ENCODE data around the gene FAAH.
"Not testable (repeated sequence)": the region's sequence is repeated elsewhere in the genome, so short reads cannot be mapped to it uniquely, and the experiment has no call there.

FAAH gene

DNA sequence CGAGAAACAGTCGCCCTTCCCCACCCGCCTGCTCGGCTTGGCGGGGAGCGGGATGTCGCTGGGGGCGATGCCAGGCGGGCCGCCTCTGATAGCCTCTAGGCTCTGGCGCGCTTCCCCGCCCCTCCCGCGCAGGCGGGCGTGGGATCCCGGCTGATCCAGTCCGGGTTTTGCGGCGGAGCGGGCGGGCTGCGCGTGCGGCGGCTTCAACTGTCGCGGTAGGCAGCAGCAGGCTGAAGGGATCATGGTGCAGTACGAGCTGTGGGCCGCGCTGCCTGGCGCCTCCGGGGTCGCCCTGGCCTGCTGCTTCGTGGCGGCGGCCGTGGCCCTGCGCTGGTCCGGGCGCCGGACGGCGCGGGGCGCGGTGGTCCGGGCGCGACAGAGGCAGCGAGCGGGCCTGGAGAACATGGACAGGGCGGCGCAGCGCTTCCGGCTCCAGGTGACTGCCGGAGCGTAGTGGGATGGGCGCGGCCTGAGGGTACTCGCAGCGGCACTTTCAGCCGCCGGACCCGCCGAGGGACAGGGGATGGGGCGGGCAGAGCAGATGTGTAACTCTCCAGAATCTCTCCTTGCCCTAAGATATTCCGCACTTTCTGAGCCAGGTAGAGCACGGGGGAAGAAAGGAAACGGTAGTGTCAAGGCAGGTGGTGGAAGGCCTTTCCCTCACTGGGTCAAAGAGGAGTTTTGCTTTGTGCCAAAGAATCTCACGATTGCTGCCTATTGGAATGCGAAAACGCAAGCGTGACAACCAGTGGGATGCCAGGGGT lies at the start of gene FAAH:
TSS of gene FAAH (plus strand) at position 210 of the 764 bp plus-strand sequence. CDS start at position 242, 32 bp downstream.
- H3K4me3 ChIP-seq (ENCODE audit: low read depth, low read length) = peak within 1 kb of the TSS; percentile 18
- TF ChIP-seq, protein P1, sequence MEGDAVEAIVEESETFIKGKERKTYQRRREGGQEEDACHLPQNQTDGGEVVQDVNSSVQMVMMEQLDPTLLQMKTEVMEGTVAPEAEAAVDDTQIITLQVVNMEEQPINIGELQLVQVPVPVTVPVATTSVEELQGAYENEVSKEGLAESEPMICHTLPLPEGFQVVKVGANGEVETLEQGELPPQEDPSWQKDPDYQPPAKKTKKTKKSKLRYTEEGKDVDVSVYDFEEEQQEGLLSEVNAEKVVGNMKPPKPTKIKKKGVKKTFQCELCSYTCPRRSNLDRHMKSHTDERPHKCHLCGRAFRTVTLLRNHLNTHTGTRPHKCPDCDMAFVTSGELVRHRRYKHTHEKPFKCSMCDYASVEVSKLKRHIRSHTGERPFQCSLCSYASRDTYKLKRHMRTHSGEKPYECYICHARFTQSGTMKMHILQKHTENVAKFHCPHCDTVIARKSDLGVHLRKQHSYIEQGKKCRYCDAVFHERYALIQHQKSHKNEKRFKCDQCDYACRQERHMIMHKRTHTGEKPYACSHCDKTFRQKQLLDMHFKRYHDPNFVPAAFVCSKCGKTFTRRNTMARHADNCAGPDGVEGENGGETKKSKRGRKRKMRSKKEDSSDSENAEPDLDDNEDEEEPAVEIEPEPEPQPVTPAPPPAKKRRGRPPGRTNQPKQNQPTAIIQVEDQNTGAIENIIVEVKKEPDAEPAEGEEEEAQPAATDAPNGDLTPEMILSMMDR (IDR thresholded peaks at IDR 0.05; ENCODE audit: low read depth, low read length, missing control alignments) = no peak
- DNase-seq (ENCODE audit: low read depth) = no peak

DNA sequence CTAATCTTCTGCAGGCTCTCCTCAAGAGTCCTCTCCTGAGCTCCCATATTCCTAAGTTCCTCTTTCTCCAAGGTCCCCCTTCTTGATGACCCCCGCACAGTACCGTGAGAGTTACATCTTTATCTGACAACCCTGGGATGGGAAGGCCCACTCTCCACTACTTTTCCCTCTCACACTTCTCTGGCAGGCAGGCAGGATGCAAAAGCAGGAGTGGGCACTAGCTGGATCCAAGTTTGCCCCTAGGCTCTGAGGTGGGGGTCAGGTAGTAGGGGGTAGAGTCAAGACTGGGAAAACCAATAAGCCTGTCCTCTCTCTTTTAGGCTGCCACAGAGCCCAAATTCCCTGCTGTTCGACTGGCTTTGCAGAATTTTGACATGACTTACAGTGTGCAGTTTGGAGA lies 49.6 kb upstream of the FAAH start:
- DNase-seq (ENCODE audit: low read depth) = no peak
- TF ChIP-seq, protein P1 (IDR thresholded peaks at IDR 0.05; ENCODE audit: low read depth, low read length, missing control alignments) = no peak
- H3K4me3 ChIP-seq (ENCODE audit: low read depth, low read length) = no peak overlapping the region

DNA sequence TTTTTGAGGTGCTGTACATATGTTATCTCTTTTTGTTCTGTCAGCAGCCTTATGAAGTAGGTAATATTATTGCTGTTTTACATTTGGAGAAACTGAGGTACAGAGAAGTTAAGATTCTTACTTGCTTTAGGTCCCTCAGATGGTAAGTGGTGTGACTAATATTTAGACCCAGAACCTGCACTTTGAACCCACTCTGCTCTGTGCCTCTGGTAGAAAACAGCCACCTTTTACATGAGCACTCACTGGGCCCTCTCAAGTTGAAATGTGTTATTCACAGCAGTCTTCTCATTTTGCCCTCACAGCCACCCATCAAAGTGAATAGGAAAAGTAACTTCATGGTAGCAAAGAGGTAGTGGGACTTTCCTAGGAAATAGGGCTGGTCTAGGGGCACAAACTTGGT lies 48.8 kb upstream of the FAAH start:
- H3K4me3 ChIP-seq (ENCODE audit: low read depth, low read length) = no peak overlapping the region
- TF ChIP-seq, protein P1 (IDR thresholded peaks at IDR 0.05; ENCODE audit: low read depth, low read length, missing control alignments) = no peak
- DNase-seq (ENCODE audit: low read depth) = no peak

DNA sequence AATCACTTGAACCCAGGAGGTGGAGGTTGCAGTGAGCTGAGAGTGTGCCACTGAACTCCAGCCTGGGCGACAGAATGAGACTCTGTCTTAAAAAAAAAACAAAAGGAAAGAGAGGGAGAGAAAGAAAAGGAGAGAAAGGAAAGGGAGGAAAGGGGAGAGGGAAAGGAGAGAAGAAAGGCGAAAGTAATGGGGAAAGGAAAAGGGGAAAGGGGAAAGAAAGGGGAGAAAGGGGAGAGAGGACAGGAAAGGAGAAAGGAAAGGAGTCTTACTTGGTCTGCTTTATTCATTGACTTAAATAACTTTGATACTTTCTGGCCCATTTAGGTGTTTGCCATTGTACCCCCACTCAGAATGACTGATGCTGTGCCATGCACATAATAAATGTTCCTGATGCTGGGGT lies 41.8 kb upstream of the FAAH start:
- TF ChIP-seq, protein P1 (IDR thresholded peaks at IDR 0.05; ENCODE audit: low read depth, low read length, missing control alignments) = no peak
- no peak overlapping the region for H3K4me3 ChIP-seq (ENCODE audit: low read depth, low read length)
- no peak for DNase-seq (ENCODE audit: low read depth)

DNA sequence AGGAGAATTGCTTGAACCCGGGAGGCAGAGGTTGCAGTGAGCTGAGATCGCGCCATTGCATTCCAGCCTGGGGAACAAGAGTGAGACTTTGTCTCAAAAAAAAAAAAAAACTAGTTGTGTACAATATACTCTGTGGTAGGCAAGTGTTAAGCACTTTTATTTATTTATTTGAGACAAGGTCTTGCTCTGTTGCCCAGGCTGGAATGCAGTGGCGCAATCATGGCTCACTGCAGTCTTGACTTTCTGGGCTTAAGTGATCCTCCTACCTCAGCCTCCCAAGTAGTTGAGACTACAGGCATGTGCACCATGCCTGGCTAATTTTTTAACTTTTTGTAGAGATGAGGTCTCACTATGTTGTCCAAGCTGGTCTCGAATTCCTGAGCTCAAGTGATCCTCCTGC lies 38.2 kb upstream of the FAAH start:
- not testable (repeated sequence) for H3K4me3 ChIP-seq (ENCODE audit: low read depth, low read length); DNase-seq (ENCODE audit: low read depth)

DNA sequence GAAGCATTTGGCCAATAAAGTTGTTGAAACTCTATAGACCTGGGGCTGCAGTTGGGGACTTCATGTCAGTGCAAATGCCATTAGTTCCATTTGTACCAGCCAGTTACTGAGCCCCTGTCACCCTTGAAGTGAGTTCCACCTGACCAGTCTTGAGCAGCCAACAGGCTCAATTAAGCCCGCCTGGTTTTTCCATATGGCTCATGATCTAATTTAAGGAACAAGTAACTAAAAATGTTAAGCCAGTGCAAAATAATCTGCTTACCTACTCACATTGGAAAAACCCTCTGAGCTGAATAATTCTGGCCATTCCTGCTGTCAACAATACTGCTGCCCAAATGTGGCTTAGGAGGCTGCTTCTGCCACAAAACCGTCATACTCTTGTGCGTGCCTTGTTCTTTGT lies 32.0 kb upstream of the FAAH start:
- DNase-seq (ENCODE audit: low read depth) = no peak
- no peak overlapping the region for H3K4me3 ChIP-seq (ENCODE audit: low read depth, low read length)
- TF ChIP-seq, protein P1 (IDR thresholded peaks at IDR 0.05; ENCODE audit: low read depth, low read length, missing control alignments) = no peak

DNA sequence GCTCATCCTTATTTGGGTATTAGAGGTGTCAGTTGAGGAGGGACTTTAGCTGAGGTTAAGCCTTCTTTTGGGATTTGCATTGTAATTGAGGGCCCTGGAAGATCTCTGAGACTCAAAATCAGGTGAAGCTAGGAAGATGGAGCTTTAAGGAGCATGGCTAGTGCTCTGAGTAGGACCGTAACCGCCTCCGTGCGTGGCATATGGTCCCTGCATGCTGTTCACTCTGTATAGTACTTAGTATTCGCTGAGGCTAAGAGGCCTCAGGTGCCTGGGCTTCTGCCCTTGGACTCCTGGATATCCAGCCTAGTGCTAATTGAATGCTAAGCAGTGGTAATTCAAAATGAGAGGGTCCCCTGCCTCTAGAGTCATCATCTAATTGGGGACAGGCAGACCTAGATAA lies 31.0 kb upstream of the FAAH start:
- TF ChIP-seq, protein P1 (IDR thresholded peaks at IDR 0.05; ENCODE audit: low read depth, low read length, missing control alignments) = no peak
- no peak overlapping the region for H3K4me3 ChIP-seq (ENCODE audit: low read depth, low read length)
- no peak for DNase-seq (ENCODE audit: low read depth)

Data from GM12864 (cell line).